Superior temporal gyrus (tissue), 1 donor: Measurements from ENCODE around the gene XBP1.
"Not testable (repeated sequence)": the region's sequence is repeated elsewhere in the genome, so short reads cannot be mapped to it uniquely, and the experiment has no call there.

Source experiments
- DNase-seq: peaks from one replicate; pipeline ENCODE4 v3.0.0-alpha.2; 2016; ENCODE audit errors: extremely low spot score

The XBP1 gene

GRCh38 chr22:28792491-28793383 is 7.6 kb downstream of the XBP1 start:
- no peak for DNase-seq

- DNase-seq, result no peak
These were observed 8.4 kb downstream of the XBP1 start for GRCh38 chr22:28791841-28792490.

GRCh38 chr22:28791124-28791523 is 9.2 kb downstream of the XBP1 start:
- DNase-seq, result no peak

- no peak for DNase-seq
These were observed 11.8 kb downstream of the XBP1 start for GRCh38 chr22:28788601-28789000.

DNA sequence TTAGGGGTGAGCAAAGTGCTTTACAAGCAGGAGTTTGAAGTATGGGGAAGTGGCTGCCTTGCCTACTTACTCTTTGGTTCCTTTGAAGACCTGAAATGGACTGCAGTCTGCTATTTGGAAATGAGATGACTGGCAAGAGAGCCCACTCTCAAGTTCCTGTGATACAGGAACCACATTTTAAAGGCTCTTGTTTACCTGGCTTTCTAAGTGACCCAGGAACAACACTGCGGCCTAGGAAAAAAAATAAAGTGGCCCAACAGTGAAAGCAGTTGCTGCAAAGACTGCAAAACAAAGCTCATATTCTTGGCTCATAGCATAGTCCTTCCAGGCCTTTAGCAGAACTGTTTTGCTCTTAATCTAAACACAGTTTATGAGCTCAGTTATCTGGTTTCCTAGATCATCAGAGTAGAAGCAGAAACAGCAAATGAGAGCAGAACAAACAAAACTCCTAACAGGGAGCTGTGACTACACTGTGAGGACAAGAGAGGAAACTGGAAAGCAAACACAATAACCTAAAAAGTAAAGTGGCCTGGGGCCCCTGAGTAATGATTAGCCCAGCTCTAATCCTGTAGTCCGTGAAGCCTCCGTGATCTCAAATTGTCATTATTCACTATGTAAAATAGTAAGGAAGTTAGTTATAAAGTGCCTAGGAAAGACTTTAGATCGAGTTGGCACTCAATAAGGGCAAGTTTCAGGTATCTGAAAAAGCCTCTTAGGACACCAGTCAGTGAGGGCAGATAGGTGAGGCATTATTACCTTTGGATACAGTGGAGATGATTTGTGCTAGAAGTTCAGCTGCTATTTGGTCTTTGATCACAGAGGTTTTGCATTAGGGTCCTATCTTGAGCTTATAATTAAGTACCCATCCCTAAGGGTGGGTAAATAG is 16.3 kb downstream of the XBP1 start:
- no peak for DNase-seq

DNA sequence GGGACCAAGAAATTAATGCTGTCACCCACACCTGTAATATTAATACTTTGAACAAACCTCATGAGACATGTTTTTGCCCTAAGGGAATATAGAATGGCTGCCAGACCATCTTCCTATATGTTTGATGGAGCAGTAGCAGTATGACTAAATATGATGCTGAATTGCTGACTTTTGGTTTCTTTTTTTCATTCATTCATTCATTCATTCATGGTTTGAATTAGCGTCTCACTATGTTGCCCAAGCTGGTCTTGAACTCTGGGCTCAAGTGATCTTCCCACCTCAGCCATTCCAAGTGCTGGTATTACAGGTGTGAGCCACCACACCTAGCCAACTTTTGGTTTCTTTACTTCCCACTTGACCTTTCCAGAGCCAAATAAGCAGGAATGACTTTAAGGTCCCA is 20.1 kb downstream of the XBP1 start:
- DNase-seq, result no peak

DNA sequence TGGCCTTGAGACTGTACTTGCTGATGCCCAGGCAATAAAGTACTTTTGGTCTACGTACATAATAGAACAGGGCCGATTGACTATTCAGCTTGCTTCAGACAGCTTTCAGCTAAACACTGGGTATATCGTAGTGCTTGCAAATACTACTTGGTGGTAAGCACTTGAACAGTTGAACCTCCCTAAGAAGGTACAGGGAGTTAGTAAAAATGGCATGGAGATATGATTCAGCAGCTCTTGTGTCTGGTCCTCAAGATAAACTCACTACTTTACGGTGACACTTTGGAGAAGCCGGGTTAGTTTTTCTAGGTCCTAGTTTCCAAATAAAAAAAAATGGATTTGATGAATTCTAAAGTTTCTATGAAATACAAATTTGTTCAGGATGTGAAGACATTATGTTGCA is 20.5 kb downstream of the XBP1 start:
- DNase-seq, result no peak

DNA sequence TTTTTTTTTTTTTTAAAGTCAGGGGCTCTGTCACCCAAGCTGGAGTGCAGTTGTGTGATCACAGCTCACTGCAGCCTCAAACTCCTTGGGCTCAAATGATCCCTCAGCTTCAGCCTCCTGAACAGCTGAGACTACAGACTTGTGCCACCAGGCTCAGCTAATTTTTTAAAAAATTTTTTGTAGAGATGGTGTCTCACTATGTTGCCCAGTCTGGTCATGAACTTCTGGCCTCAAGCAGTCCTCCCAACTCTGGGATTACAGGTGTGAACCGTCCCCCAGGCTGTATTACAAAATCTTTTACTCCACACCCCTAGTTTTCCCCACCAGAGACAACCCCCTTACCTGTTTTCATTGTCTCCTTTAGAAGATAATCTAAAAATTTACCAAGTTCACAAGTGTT is 26.0 kb downstream of the XBP1 start:
- DNase-seq, result no peak

- no peak for DNase-seq
These were observed 26.9 kb downstream of the XBP1 start for GRCh38 chr22:28773461-28773867.

DNA sequence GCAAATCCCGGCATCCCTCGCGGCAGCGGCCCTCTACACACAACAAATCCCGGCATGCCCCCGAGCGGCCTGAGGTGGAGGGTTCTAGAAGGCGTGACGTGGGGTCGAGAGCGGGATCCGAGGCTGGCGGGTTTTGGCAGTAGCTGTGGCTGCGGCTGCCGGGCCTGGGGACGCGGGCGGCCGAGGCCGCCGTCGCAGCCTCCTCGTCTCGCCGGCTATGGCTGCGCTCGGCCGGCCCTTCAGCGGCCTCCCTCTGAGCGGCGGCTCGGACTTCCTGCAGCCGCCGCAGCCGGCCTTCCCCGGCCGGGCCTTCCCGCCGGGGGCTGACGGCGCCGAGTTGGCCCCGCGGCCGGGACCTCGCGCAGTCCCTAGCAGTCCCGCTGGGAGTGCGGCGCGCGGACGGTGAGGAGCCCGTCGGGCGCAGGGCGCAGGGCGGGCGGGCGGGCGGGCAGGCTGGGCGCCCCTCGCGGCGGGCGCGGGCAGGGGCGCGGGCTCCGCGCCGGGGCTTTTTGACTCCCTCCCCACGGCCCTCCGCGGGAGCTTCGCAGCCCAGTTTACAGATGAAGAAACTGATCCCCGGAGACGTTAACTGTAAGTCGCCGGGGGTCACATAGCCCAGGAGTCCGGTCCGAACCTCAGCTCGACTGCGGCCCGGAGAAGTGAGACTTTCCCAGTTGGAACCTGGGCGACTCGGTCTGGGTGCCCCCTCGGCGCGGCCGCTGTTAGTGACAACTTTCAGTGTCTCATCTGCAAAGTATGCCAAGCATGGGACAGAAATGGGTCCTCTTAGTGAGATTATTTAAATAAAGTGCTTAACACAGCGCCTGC is 27.5 kb downstream of the XBP1 start, which contains the start of gene CCDC117:
Gene CCDC117, plus strand, starts transcription at position 63 of the 828 bp plus-strand sequence. Its CDS starts 155 bp downstream, at position 218.
- peak; percentile 98 for DNase-seq

GRCh38 chr22:28771195-28771791 is 29.1 kb downstream of the XBP1 start:
- no peak for DNase-seq

GRCh38 chr22:28769394-28770085 is 30.8 kb downstream of the XBP1 start:
- no peak for DNase-seq

GRCh38 chr22:28768701-28769393 is 31.5 kb downstream of the XBP1 start:
- no peak for DNase-seq

GRCh38 chr22:28766628-28767027 is 33.7 kb downstream of the XBP1 start:
- no peak for DNase-seq

DNA sequence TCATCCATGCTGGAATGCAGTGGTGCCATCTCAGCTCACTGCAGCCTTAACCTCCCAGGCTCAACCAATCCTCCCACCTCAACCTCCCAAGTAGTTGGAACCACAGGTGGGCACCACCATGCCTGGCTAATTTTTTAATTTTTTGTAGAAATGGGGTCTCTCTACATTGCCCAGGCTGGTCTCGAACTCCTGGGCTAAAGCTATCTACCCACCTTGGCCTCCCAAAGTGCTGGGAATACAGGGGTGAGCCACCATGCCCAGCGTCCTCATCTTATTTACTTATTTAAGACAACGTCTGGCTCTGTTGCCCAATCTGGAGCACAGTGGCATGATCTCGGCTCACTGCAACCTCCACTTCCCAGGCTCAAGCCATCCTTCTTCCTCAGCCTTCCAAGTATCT is 38.4 kb downstream of the XBP1 start:
- DNase-seq, result not testable (repeated sequence)

DNA sequence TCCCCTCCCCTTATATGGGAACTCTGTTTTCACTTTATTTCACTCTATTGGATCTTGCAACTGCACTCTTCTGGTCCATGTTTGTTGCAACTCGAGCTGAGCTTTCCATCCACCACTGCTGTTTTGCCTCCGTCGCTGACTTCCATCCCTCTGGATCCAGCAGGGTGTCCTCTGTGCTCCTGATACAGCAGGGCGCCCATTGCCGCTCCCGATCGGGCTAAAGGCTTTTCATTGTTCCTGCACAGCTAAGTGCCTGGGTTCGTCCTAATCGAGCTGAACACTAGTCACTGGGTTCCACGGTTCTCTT is 39.0 kb downstream of the XBP1 start:
- no peak for DNase-seq

DNA sequence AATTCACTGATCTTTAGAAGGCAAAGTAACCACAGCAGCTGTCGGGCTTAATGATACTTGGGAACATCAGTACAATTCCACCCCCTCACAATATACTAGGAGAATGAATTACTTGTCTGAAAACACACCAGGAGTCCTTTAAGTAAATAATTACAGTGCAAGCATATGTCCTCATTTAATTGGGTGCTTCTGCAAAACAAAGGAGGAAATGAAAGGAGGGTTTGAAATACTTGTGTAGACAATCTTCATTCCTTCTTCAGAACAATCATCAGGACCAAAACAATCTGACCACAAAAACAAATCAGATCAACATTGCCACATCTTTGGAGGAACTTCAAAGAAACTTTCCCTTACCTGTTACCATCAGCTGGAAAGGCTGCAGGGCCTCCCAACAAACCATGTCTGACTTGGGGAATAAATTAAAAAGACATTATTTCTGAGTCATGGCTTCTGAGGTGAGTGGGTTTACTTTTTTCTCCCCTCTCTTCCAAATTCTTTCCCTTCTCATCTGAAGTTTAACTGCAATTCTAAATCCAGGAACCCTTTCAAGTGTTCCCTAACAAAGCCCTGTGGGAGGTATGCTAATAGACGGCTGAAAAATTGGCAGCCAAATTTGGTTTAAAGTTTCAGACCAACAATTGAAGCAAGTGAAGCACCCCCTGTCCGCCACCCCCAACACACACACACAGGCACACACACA is 40.4 kb downstream of the XBP1 start:
- no peak for DNase-seq

GRCh38 chr22:28754512-28754911 is 45.9 kb downstream of the XBP1 start:
- DNase-seq, result not testable (repeated sequence)

GRCh38 chr22:28750471-28750881 is 49.9 kb downstream of the XBP1 start:
- DNase-seq, result no peak
